Erythroblast (primary cell): ENCODE data around the gene TRIM67.
"Not testable (repeated sequence)": the region's sequence is repeated elsewhere in the genome, so short reads cannot be mapped to it uniquely, and the experiment has no call there.

Source experiments
- DNase-seq, 2 experiments: peaks; one replicate each; lab custom pipeline; 2025; lab: John Stamatoyannopoulos, UW
- GATA1 ChIP-seq: IDR thresholded peaks from 2 replicates; pipeline ENCODE4 v1.6.1; 2011; ENCODE audit warnings: low read depth, mild to moderate bottlenecking, control low read depth, low read length, moderate library complexity
- POLR2A ChIP-seq: IDR thresholded peaks from 2 replicates; pipeline ENCODE4 v1.6.1; 2011; ENCODE audit warnings: mild to moderate bottlenecking, low read length

Gene TRIM67

DNA sequence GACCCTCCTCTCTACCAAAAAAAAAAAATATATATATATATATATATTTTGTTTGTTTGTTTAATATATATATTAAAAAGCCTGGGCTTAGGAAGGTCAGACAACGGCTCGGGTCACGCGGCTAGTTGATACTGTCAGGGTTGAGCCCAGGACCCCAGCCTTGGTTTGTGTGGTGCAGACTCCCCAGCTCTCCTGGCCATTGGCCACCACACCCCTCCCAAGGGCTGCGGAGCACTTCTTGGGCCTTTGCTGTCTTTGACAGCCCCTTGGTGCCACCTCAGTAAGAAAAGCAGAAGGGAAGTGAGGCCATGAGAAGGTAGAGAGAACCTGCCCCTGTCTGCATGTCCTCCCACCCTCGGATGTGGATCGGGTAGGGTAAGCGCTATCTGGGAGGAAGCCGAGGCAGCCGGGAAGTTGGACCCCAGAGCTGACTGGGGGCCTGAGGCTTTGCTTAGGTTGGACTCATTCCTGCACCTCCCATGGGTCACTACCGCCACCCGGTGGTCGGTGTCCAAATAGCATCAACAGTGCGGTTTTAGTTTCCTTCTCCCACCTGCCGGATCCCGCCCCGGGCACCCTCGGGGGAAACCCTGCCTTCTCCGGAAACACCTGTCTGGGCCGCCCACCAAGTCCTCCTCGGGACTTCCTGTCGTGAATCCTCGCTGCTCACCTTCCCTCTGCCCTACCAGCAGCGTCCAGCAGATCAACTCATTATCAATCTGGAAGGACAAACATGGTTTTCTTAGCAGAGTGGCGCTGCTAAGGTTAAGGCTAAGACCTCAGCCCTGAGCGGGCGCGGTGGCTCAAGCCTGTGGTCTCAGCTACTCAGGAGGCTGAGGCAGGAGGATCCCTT lies 49.4 kb downstream of the TRIM67 start:
- TF ChIP-seq POLR2A (no peak), GATA1 (no peak)
- peak; percentile 80 to 90 for DNase-seq

DNA sequence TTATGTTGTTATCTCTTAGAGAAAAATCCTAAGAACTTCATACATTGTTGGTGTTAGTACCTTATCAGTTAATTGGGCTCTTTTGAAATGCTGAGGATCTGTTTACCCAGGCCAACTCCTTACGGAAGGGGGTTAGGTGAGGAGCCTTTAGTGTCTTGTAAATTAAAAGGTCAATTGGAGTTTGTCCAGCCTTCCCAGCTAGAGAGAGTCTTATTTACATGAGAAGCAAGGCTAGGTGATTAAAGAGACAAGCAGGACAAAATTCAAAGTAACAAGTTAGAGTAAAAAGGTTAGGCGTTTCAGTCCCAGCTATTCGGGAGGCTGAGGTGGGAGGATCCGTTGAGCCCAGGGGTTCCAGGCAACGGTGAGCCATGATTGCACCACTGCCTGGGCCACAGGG lies 50.4 kb downstream of the TRIM67 start:
- DNase-seq, result not testable (repeated sequence)

DNA sequence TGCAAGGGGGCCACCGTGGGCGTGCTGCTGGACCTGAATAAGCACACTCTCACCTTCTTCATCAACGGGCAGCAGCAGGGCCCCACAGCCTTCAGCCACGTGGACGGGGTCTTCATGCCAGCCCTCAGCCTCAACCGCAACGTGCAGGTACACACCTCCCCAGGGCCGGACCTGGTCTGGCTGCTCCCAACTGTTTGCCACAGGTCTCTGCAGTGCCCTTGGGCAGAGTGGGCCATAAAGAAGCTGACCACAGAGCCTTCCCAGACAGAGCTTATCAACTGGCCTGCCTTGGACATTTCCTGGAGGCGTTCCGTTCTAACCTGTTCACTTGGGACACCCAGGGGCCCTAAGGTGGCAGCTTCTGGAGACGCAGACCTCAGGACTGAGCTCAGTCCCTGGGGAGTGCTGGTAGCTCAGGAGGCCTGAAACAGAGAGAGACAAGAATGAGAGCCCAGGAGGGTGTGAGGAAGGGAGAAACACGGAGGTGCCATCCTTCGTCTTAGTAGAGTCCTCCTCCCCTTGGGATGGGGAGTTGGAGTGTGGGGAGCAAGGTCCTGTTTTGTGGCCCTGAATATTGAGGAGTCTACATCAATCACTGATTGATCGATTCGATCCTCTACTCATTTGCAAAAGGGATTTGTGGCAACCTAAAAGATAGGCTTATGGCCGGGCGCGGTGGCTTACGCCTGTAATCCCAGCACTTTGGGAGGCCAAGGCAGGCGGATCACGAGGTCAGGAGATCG lies 52.1 kb downstream of the TRIM67 start:
- DNase-seq, result no peak
- TF ChIP-seq POLR2A, result no peak
- no peak for TF ChIP-seq GATA1

DNA sequence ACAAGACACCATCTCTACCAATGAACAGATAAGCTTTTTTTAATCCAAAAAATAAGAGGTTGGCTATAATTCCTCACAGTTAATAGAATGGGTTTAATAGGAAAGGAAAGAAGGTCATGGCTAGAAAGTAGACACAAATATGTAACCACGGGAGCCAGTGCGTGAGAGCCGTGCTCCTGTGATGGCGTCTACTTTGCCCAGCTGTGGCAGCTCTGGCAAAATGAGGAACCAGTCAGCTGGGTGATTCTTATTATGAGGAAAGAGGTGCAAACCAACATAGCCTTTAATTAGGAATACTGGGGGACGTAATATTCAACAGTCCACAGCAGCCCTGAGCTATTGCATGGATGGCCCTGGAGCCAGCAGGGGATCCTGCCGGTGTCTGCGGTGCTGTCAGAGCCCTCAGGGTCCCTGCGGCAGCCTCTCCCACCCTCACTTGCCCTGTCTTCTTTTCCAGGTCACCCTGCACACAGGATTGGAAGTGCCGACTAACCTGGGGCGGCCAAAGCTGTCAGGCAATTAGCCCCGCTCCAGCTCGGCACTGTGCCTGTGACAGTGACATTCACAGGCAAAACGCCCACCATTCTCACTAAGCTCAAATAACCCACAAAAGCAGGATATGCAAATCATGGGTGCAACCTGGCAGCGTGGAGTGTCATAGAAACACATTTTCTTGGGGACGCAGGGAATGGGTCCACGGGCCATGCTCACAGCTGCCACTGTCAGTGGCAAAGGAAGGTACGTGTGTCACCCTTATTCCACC lies 53.2 kb downstream of the TRIM67 start:
- no peak for DNase-seq
- no peak for TF ChIP-seq GATA1
- TF ChIP-seq POLR2A, result no peak

DNA sequence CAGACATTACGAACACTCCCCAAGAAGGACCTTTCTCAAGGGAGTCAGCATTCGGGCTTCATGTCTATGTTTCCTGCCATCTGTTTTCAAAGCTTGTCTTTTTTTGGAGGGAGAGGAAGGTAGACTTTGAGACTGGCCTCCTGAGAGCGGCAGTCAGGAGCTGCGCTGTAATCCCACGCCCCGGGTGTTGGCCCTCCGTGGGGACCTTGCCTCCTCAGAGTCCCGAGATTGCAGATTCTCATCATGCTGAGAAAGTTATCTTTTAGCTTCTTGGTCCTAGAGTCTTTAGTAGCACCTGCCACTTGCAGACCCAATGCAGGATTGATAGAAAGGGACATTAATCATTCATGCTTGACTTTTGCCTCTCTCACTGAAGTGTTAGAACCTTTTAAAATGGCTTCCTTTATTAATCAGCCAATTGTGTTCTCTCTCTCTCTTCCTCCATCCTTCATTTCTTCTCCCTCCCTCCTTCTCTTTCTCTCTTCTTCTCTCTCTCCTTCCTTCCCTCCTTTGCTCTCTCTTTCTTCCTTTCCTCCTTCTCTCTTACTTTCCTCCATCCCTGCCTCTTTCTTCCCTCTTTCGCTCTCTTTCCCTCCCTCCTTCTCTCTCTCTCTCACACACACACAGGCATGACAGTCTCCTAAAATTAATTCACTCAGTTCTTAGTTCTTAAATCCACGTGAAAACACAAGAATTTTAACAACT lies 54.0 kb downstream of the TRIM67 start:
- TF ChIP-seq POLR2A (no peak), GATA1 (no peak)
- DNase-seq, result no peak

DNA sequence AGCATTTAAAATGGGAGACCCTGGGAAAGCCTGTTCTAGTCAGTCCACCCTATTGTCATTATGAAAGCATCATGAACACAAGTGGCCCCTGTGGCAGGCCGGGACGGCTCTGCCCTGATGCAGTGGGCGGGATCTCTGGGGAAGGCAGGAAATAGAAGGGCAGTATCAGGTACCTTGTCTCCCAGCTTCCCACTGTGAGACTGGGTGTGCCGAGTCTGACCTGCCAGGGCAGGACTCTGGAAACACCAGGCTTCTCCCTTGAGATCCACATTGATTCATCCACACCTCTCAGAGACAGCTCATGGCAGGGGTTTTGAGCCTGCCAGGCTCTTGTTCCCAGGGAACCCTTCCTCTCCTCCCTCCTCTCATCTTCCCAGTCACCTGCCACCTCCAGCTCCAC lies 54.6 kb downstream of the TRIM67 start:
- no peak for DNase-seq
- TF ChIP-seq POLR2A, result no peak

DNA sequence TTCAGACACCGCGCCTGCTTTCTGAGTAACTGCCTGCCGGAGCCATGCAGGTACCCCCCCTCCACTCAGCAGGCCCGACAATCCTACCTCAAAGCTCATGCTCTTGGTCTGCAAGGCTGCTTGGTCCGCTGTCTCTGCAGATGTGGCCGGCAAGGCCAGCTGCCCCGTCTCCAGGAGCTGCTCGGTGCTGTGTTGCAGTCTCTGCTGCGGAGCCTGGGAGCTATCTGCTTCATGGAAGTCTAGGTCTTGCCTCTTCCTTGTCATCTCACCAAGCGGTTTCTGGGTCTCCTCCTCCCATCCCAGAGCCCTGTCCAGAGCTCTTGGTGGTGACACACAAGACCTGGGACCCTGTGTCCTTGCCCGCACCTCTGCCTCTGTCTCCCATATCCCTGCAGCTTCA lies 55.2 kb downstream of the TRIM67 start:
- DNase-seq, result no peak
- TF ChIP-seq POLR2A (no peak), GATA1 (no peak)

DNA sequence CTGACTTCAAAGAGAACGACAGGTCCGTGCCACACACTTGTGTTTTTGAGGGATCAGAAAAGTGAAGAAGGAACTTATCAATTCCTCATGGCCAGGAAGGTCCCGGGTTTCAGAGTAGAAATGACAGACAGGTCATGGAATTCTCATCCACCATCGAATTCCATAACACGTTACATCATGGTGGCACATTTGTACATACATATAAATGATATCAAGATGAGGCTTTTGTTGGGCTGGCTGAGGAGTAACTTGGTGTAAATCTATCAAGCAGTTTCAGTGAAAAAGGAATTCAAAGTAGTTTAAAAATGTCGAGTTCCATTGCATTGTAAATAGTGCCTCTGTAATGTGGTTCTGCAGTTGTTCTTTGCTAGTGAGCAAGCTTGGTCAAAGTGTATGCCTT lies 56.2 kb downstream of the TRIM67 start:
- TF ChIP-seq POLR2A (no peak), GATA1 (no peak)
- DNase-seq, result no peak

DNA sequence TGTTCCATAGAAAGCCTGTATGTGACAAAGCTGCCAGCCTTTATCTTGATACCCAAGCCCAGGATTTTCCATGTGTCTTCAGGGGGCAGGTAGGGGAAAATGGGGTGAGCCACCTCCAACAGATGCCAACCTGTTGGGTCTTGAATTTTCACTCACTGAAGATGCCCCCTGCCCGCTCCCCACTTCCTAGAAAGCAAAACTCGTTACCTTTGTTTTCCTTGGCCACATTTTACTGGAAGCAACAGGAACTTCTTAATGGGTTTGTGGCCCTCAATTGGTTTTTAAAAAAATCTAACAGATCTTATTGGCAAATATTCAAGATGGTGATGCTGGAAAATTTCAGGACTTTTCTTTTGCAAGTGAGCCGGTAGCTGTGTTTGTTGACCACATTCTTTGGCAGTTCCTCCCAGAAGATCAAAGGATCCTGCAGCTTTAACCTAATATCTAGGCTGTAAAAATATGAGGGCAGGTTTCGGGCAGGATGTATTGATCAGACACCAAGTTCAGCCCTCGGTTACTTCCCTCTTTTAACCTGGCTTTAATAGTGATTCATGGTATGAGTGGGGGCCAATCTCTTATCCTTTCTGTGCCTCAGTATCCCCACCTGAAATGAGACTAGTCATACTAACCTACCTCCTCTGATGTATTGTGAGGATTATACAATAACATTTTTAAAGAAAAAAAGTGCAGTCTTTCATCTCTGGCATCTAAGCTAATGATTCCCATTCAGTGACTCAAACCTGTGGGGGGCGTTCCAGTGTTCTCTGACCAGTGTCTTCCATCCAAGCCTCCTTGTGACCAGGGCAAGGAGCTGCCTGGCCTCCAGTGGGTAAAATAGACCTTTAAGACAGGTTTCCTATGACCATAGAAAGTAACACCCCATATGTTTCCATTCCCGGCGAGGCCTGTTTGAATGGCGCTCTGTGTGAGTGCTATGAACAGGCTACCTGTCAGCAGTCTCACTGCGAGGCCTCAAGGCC lies 57.9 kb downstream of the TRIM67 start:
- no peak for DNase-seq
- TF ChIP-seq GATA1 (no peak), POLR2A (no peak)

DNA sequence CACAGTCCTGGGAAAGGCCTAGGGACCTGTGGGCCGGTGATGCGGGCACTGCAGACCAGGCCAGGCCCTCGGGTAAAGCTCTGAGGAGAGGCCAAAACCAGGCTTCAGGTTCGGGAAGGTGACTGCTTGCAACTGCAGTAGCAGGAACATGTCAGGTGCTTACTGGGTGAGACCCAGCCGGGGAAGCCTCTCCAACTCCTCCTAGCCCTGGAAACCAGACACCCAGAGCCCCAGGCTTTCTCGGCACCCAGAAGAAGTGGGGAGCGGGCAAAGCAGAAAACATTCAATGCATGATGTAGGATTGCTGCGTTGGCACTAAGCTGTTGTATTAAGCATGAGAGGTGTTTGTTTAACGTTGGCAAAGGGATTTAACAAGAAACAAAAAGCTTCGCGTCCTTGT lies 58.9 kb downstream of the TRIM67 start:
- no peak for TF ChIP-seq GATA1
- TF ChIP-seq POLR2A, result no peak
- no peak for DNase-seq

DNA sequence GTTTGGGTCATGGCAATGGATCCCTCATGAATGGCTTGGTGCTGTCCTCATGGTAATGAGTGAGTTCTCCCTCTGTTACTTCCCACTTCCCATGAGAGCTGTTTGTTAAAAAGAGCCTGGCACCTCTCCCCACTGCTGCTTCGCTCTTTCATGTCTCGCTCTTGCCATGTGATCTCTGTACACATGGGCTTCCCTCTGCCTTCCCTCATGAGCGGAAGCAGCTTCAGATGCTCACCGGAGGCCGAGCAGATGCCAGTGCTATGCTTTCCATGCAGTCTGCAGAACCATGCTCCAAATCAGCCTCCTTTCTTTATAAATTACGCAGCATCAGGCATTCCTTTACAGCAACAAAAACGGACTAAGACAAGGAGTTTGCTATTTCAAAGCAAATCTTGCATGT lies 64.3 kb downstream of the TRIM67 start:
- TF ChIP-seq POLR2A (no peak), GATA1 (no peak)

DNA sequence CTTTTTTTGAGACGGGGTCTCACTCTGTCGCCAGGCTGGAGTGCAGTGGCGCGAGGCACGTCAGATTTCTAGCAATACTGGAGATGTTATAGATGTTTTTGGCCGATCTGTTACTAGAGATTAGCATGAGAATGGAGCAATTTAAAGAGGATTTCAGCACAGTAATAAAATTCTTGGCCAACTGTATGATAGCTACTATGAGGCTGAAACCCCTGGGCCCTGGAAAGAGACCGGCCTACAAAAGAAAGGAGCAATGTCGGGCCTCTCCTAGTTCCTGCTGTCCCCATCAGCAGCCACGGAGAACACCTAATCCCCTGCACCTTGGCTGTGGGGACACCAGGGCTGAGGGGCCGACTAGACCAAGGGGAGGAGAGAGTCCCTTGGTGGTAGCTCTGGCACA lies 69.7 kb downstream of the TRIM67 start:
- DNase-seq, result no peak
- TF ChIP-seq POLR2A, result no peak
- TF ChIP-seq GATA1, result no peak

More for the DNA sequence above, 64.3 kb downstream of the TRIM67 start:
- DNase-seq, result no peak
